KOPT-K1 (cell line): Measurements from ENCODE around the gene C11orf42.
A peak's percentile ranks its signal among the peaks of the same experiment; 100 is the strongest.
"Not testable (repeated sequence)": the region's sequence is repeated elsewhere in the genome, so short reads cannot be mapped to it uniquely, and the experiment has no call there.

Experiments used
- H3K27ac ChIP-seq: fragments of 200-600 bp; sonication (generic); 2 replicates; pipeline ENCODE4 v1.5.1; 2016; ENCODE audit warnings: antibody characterized with exemption, mild to moderate bottlenecking, low read depth, low read length; ENCODE audit not compliant: poor library complexity, severe bottlenecking
- H3K36me3 ChIP-seq: fragments of 200-600 bp; sonication (generic); 2 replicates; pipeline ENCODE4 v1.5.1; 2017; ENCODE audit warnings: antibody characterized with exemption, mild to moderate bottlenecking, low read length, moderate library complexity; ENCODE audit not compliant: insufficient read depth
- H3K9me3 ChIP-seq: fragments of 200-600 bp; sonication (generic); 2 replicates; pipeline ENCODE4 v1.5.1; 2017; ENCODE audit warnings: antibody characterized with exemption, low read length, mild to moderate bottlenecking; ENCODE audit not compliant: insufficient read depth, poor library complexity, severe bottlenecking

C11orf42 gene

GRCh38 chr11:6234387-6235107 lies 29.2 kb downstream of the C11orf42 start, which contains the start of gene FHIP1B:
Gene FHIP1B (minus strand): TSS chr11:6234636. CDS start chr11:6224516, 10,120 bp downstream.
- H3K9me3 ChIP-seq, result no peaks in the 10 kb centered on the region
- no peaks in the 10 kb centered on the region for H3K36me3 ChIP-seq
- H3K27ac ChIP-seq, result peak within 1 kb of the TSS; percentile 62

- no peaks in the 10 kb centered on the region for H3K36me3 ChIP-seq
- H3K27ac ChIP-seq, result no peak overlapping the region
- no peaks in the 10 kb centered on the region for H3K9me3 ChIP-seq
Measured at GRCh38 chr11:6237266-6237665, 31.9 kb downstream of the C11orf42 start.

GRCh38 chr11:6237761-6238302 lies 32.5 kb downstream of the C11orf42 start:
- Histone ChIP-seq H3K27ac (no peak overlapping the region), H3K9me3 (no peaks in the 10 kb centered on the region), H3K36me3 (no peaks in the 10 kb centered on the region)

- no peaks in the 10 kb centered on the region for H3K36me3 ChIP-seq
Measured at GRCh38 chr11:6238902-6239301, 33.5 kb downstream of the C11orf42 start, which contains the start of gene CNGA4. Gene CNGA4 (plus strand): TSS chr11:6239089. CDS start chr11:6239207, 118 bp downstream.

GRCh38 chr11:6240139-6240538 lies 34.8 kb downstream of the C11orf42 start:
- H3K36me3 ChIP-seq, result no peaks in the 10 kb centered on the region
- H3K27ac ChIP-seq, result no peak overlapping the region
- H3K9me3 ChIP-seq, result no peaks in the 10 kb centered on the region

More at GRCh38 chr11:6238902-6239301, 33.5 kb downstream of the C11orf42 start, which contains the start of gene CNGA4:
- H3K27ac ChIP-seq, result no peak within 1 kb of the TSS
- H3K9me3 ChIP-seq, result no peaks in the 10 kb centered on the region

GRCh38 chr11:6240781-6241180 lies 35.4 kb downstream of the C11orf42 start:
- no peak overlapping the region for H3K27ac ChIP-seq
- no peaks in the 10 kb centered on the region for H3K9me3 ChIP-seq
- H3K36me3 ChIP-seq, result no peaks in the 10 kb centered on the region

- H3K27ac ChIP-seq, result no peak overlapping the region
- no peaks in the 10 kb centered on the region for H3K9me3 ChIP-seq
- no peaks in the 10 kb centered on the region for H3K36me3 ChIP-seq
Measured at GRCh38 chr11:6241316-6241715, 36.0 kb downstream of the C11orf42 start.

GRCh38 chr11:6245536-6245935 lies 40.2 kb downstream of the C11orf42 start:
- Histone ChIP-seq H3K27ac (no peak overlapping the region), H3K9me3 (no peaks in the 10 kb centered on the region), H3K36me3 (no peaks in the 10 kb centered on the region)

GRCh38 chr11:6248248-6248647 lies 42.9 kb downstream of the C11orf42 start:
- no peak overlapping the region for H3K27ac ChIP-seq
- H3K9me3 ChIP-seq, result no peaks in the 10 kb centered on the region
- no peaks in the 10 kb centered on the region for H3K36me3 ChIP-seq

- H3K36me3 ChIP-seq, H3K9me3 ChIP-seq, H3K27ac ChIP-seq: not testable (repeated sequence)
Measured at GRCh38 chr11:6248897-6249296, 43.5 kb downstream of the C11orf42 start.

GRCh38 chr11:6249770-6250555 lies 44.6 kb downstream of the C11orf42 start:
- Histone ChIP-seq H3K36me3 (no peaks in the 10 kb centered on the region), H3K9me3 (no peaks in the 10 kb centered on the region), H3K27ac (no peak overlapping the region)

GRCh38 chr11:6251120-6251733 lies 45.9 kb downstream of the C11orf42 start:
- H3K9me3 ChIP-seq, result no peaks in the 10 kb centered on the region
- no peaks in the 10 kb centered on the region for H3K36me3 ChIP-seq
- H3K27ac ChIP-seq, result no peak overlapping the region

- H3K27ac ChIP-seq, result no peak overlapping the region
- H3K9me3 ChIP-seq, result no peaks in the 10 kb centered on the region
- no peaks in the 10 kb centered on the region for H3K36me3 ChIP-seq
Measured at GRCh38 chr11:6251990-6252473, 46.7 kb downstream of the C11orf42 start.

GRCh38 chr11:6253197-6253596 lies 47.8 kb downstream of the C11orf42 start:
- Histone ChIP-seq H3K36me3 (no peaks in the 10 kb centered on the region), H3K27ac (no peak overlapping the region)

GRCh38 chr11:6258141-6258540 lies 52.8 kb downstream of the C11orf42 start:
- peaks cover 4% of the 10 kb centered on the region for H3K9me3 ChIP-seq
- H3K27ac ChIP-seq, result no peak overlapping the region
- no peaks in the 10 kb centered on the region for H3K36me3 ChIP-seq

More at GRCh38 chr11:6253197-6253596, 47.8 kb downstream of the C11orf42 start:
- H3K9me3 ChIP-seq, result no peaks in the 10 kb centered on the region
